Stimulated activated CD8-positive, alpha-beta memory T cell treated with anti-CD3 and anti-CD28 coated beads, Interleukin-7, amount 100 ng/mL, for 24 hours (primary cell): ENCODE measurements around the gene SYT3.
A peak's percentile ranks its signal among the peaks of the same experiment; 100 is the strongest.
"Not testable (repeated sequence)": the region's sequence is repeated elsewhere in the genome, so short reads cannot be mapped to it uniquely, and the experiment has no call there.

Experiments
- DNase-seq: peaks from one replicate; pipeline ENCODE4 v3.0.0-alpha.2; 2020; ENCODE audit warnings: low read depth

The SYT3 gene

GRCh38 chr19:50636317-50637085 lies 3.2 kb downstream of the SYT3 start:
- no peak for DNase-seq

- no peak for DNase-seq
These were observed 5.7 kb downstream of the SYT3 start for GRCh38 chr19:50633973-50634372.

GRCh38 chr19:50633359-50633758 lies 6.3 kb downstream of the SYT3 start:
- no peak for DNase-seq

- no peak for DNase-seq
These were observed 7.4 kb downstream of the SYT3 start for GRCh38 chr19:50632151-50632835.

GRCh38 chr19:50629801-50630200 lies 9.9 kb downstream of the SYT3 start:
- no peak for DNase-seq

GRCh38 chr19:50629194-50629593 lies 10.5 kb downstream of the SYT3 start:
- DNase-seq: no peak

- no peak for DNase-seq
These were observed 11.1 kb downstream of the SYT3 start for GRCh38 chr19:50628551-50628950.

GRCh38 chr19:50628146-50628545 lies 11.5 kb downstream of the SYT3 start:
- no peak for DNase-seq

GRCh38 chr19:50626795-50627194 lies 12.9 kb downstream of the SYT3 start:
- no peak for DNase-seq

GRCh38 chr19:50626011-50626410 lies 13.7 kb downstream of the SYT3 start:
- DNase-seq: no peak

GRCh38 chr19:50624949-50625600 lies 14.6 kb downstream of the SYT3 start:
- DNase-seq: no peak

- not testable (repeated sequence) for DNase-seq
These were observed 19.2 kb downstream of the SYT3 start for GRCh38 chr19:50620394-50620906.

GRCh38 chr19:50619184-50619583 lies 20.5 kb downstream of the SYT3 start:
- DNase-seq: not testable (repeated sequence)

- DNase-seq: not testable (repeated sequence)
These were observed 21.3 kb downstream of the SYT3 start for GRCh38 chr19:50618379-50618778.

- not testable (repeated sequence) for DNase-seq
These were observed 26.9 kb downstream of the SYT3 start for GRCh38 chr19:50612504-50613404.

- peak; percentile 66 for DNase-seq
These were observed 31.6 kb downstream of the SYT3 start for GRCh38 chr19:50607874-50608785.

- DNase-seq: no peak
These were observed 32.3 kb downstream of the SYT3 start for GRCh38 chr19:50607388-50607787.

- DNase-seq: not testable (repeated sequence)
These were observed 33.4 kb downstream of the SYT3 start for GRCh38 chr19:50606059-50606836.

- not testable (repeated sequence) for DNase-seq
These were observed 35.2 kb downstream of the SYT3 start for GRCh38 chr19:50604264-50605073.
